ENCODE data around the gene BET1. TPM values are rescaled to one million over a fixed set of nuclear protein-coding genes. Genes with fewer than 3 reads are reported as not detected.

BET1 gene
- total and polyA plus RNA-seq, 2 of the 8 experiments (the other 6 are each of a cell fraction or from before 2014, with no cell fraction given), result 20.6 to 31.7 TPM

DNA sequence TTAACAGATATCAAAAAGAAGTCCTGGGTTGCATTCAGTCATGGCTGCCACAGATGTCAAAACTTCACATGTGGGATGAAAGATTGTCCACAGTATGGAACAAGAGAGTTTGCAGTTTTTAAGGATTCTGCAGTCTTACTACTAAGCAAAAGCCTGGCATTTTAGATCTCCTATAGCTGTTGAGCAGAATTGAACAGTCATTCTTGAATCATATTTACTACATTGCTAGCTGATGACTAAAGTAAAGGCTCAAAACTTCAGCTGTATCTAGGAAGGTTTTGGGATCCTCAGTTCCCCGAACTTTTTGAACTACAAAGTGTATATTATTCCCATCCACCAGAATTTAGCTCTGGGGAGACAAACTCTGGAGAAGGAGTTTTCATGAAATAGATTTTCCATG, 31.0 kb downstream of the BET1 start (continued):
- no peak for TF ChIP-seq GTF2F1 (IDR thresholded peaks at IDR 0.05; ENCODE audit: borderline replicate concordance, low read depth, low read length)
- no peak for TF ChIP-seq HDAC2 (IDR thresholded peaks at IDR 0.05; ENCODE audit: borderline replicate concordance in 1 of 2, low read depth in 2 of 2, low read length in 2 of 2)
